Naive B cell (primary cell): ENCODE results near the gene PARG. TPM values are rescaled to one million over a fixed set of nuclear protein-coding genes. Genes with fewer than 3 reads are reported as not detected.
"Not testable (repeated sequence)": the region's sequence is repeated elsewhere in the genome, so short reads cannot be mapped to it uniquely, and the experiment has no call there.

Source experiments
- ATAC-seq, 2 donors: fragments of 150-1000 bp; cut with Tn5 transposase; 2 replicates each; pipeline ENCODE4 v1.10.0; 2021; ENCODE audit warnings: low read depth in 2 of 2, mild to moderate bottlenecking in 2 of 2, moderate library complexity in 2 of 2
- DNase-seq: peaks from one replicate; pipeline ENCODE4 v3.0.0; 2022
- H3K27ac Mint-ChIP-seq, 6 donors: one replicate each; pipeline ENCODE4 v1.8.0; 2020 to 2022; ENCODE audit warnings: mild to moderate bottlenecking in 6 of 6, mixed read lengths in 6 of 6, moderate library complexity in 5 of 6, inconsistent platforms in 2 of 6
- H3K27me3 Mint-ChIP-seq, 3 donors: one replicate each; pipeline ENCODE4 v1.8.0; 2021 to 2022; ENCODE audit warnings: mixed read lengths in 3 of 3, mild to moderate bottlenecking in 1 of 3
- H3K36me3 Mint-ChIP-seq, 2 donors: one replicate each; pipeline ENCODE4 v1.8.0; 2020 to 2022; ENCODE audit warnings: mixed read lengths in 2 of 2, inconsistent platforms in 1 of 2, mild to moderate bottlenecking in 1 of 2
- H3K4me1 Mint-ChIP-seq, 3 donors: one replicate each; pipeline ENCODE4 v1.8.0; 2020 to 2022; ENCODE audit warnings: mixed read lengths in 3 of 3, inconsistent platforms in 1 of 3, mild to moderate bottlenecking in 1 of 3, moderate library complexity in 1 of 3
- H3K4me3 Mint-ChIP-seq, 8 donors: one replicate each; pipeline ENCODE4 v1.8.0; 2020 to 2022; ENCODE audit warnings: mild to moderate bottlenecking in 8 of 8, mixed read lengths in 8 of 8, moderate library complexity in 8 of 8, inconsistent platforms in 2 of 8
- H3K9me3 Mint-ChIP-seq, 7 donors: one replicate each; pipeline ENCODE4 v1.8.0; 2020 to 2022; ENCODE audit warnings: mixed read lengths in 7 of 7, mild to moderate bottlenecking in 5 of 7, inconsistent platforms in 2 of 7, moderate library complexity in 1 of 7
- polyA plus RNA-seq, 6 donors: library from polyadenylated mRNA; unstranded; fragments of 300-500 nt; fragmentation: Illumina TruSeq; gene quantifications; one replicate each; pipeline ENCODE4 v1.2.3, GENCODE V29; 2021; ENCODE audit warnings: low read depth in 6 of 6

Gene PARG
- polyA plus RNA-seq, 6 donors from 2014 or later = 4.3 to 18.9 (median 10.8) TPM

DNA sequence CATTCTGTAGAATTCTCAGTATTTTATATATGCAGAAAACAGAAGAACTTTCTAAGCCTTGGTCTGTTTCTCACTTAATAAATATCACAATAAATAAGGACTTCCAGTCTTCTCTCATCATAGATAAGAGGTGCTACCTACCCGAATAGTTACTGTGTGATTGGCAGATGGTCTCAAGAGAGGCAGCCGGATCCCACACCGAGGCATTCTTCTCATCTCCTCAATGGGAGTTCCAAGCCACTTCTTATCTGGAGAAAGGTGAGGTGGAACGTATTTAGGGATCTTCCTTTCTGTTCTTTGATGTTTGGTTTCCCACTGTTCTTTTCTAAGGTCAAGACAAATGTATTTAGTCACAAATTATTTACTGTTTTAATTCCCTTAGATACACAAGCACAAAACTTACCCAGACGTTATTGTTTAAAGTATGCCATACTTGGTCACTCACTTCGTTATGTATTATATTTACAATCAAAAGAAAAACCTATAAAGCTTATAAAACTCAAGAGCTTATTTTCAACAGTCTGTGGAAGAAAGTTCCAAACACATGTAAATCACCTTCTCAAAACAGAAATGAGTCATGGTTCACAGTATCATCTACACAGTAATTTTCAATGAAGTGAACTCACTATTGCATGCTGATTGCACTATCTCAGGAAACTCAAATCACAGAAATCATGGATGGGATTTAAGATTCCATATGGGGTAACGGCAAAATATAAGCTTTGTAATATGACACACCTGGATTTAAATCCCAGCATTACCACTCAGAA lies 9.7 kb downstream of the PARG start:
- not testable (repeated sequence) for H3K36me3 Mint-ChIP-seq, ATAC-seq, H3K27me3 Mint-ChIP-seq, H3K4me3 Mint-ChIP-seq, H3K9me3 Mint-ChIP-seq, DNase-seq, H3K4me1 Mint-ChIP-seq, H3K27ac Mint-ChIP-seq

- H3K4me3 Mint-ChIP-seq, H3K27me3 Mint-ChIP-seq, H3K9me3 Mint-ChIP-seq, DNase-seq, H3K36me3 Mint-ChIP-seq, H3K27ac Mint-ChIP-seq, ATAC-seq, H3K4me1 Mint-ChIP-seq: not testable (repeated sequence)
These were observed 10.6 kb downstream of the PARG start for GRCh38 chr10:49931276-49931675.

DNA sequence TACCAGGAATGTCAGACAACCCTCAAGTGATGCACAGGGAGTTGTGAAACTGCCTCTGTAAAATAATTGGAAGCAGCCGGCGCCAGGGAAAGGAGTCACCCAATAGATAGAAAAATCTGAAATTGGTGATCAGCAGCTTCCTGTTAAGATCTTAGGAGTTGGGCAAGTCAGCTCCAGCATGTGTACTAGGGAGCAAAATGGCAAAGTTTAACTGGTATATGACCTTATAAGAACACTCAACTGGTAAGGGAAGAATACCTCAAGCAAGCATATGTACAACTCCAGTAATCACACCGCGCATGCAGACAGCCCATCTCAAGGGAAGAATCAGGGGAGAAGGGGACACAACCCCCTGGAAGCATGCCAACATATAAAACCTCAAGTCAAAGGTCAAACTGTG lies 18.3 kb downstream of the PARG start:
- H3K9me3 Mint-ChIP-seq, H3K4me1 Mint-ChIP-seq, H3K27me3 Mint-ChIP-seq, H3K36me3 Mint-ChIP-seq, H3K27ac Mint-ChIP-seq, H3K4me3 Mint-ChIP-seq, ATAC-seq, DNase-seq: not testable (repeated sequence)

- H3K4me3 Mint-ChIP-seq, ATAC-seq, H3K27ac Mint-ChIP-seq, H3K27me3 Mint-ChIP-seq, H3K9me3 Mint-ChIP-seq, H3K4me1 Mint-ChIP-seq, H3K36me3 Mint-ChIP-seq, DNase-seq: not testable (repeated sequence)
These were observed 19.8 kb downstream of the PARG start for GRCh38 chr10:49922041-49922440.

- ATAC-seq, H3K27ac Mint-ChIP-seq, H3K9me3 Mint-ChIP-seq, H3K27me3 Mint-ChIP-seq, H3K4me3 Mint-ChIP-seq, H3K36me3 Mint-ChIP-seq, H3K4me1 Mint-ChIP-seq, DNase-seq: not testable (repeated sequence)
These were observed 23.9 kb downstream of the PARG start for GRCh38 chr10:49917927-49918326.

DNA sequence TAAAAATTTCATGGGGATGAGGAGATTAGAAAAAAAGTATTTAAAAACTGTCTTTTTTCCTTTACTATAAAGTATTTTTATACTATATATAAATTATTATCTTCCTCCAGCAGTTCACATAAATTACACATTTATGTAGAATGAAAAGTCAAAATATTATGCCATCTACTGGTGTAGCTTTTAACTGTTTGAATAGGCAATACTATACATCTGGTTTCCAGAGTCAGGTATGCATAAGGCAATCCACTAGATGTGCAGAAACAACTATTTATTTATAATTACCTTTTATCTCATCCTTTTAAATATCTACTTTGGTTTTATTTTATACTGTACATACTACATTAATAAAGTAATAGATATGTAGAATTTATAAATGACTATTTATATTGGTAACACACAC lies 25.4 kb downstream of the PARG start:
- not testable (repeated sequence) for H3K4me1 Mint-ChIP-seq, DNase-seq, H3K27ac Mint-ChIP-seq, ATAC-seq, H3K9me3 Mint-ChIP-seq, H3K36me3 Mint-ChIP-seq, H3K4me3 Mint-ChIP-seq, H3K27me3 Mint-ChIP-seq

GRCh38 chr10:49910295-49910694 lies 31.5 kb downstream of the PARG start:
- H3K9me3 Mint-ChIP-seq, H3K36me3 Mint-ChIP-seq, H3K27me3 Mint-ChIP-seq: not testable (repeated sequence)

DNA sequence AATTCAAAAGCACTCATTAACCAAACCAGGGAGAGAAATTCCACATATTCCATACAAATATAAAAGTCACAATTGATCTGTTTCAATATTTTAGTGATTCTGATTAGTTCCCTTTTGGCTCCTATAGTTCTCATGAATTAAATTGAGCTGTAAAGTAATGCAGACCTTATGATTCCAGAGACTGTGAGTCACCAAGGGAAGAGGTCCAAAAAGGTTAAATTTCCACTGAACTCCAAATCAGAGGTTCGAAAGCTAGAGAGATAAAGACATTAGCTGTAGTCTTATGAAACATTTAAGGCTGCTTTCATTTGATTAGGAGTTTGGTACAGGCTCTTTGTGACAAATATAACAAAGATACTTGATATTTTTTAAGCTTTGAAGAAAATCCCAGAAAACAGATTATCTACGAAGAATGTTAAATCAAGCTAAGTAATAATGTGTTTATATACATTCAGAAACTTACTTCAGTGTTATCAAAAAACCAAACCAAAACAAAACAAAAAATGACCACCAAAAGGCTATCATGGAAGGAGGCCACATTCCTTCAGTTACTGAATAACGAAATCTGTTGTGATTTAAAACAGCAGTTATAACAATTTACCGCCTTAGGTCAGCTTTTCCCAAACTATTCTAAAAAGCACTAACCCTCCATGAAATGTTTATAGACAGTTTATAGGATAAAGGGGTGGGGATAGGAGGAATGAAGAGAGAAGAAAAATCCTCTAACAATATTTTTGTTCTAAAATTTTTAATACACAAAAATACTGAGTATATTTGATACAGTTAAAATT lies 33.3 kb downstream of the PARG start:
- ATAC-seq, H3K4me3 Mint-ChIP-seq, DNase-seq, H3K36me3 Mint-ChIP-seq, H3K9me3 Mint-ChIP-seq, H3K27me3 Mint-ChIP-seq, H3K4me1 Mint-ChIP-seq, H3K27ac Mint-ChIP-seq: not testable (repeated sequence)

More at GRCh38 chr10:49910295-49910694, 31.5 kb downstream of the PARG start:
- H3K4me1 Mint-ChIP-seq, ATAC-seq, H3K27ac Mint-ChIP-seq, DNase-seq, H3K4me3 Mint-ChIP-seq: not testable (repeated sequence)

- Mint-ChIP-seq H3K36me3 (peaks cover 0 to 10% of the 10 kb centered on the region in 2 donors), H3K27ac (peak overlapping the region in 1 of 6 donors; percentile 87)
- not testable (repeated sequence) for H3K4me1 Mint-ChIP-seq, H3K27me3 Mint-ChIP-seq, ATAC-seq, H3K9me3 Mint-ChIP-seq, H3K4me3 Mint-ChIP-seq, DNase-seq
These were observed 38.0 kb downstream of the PARG start for GRCh38 chr10:49903829-49904228.

GRCh38 chr10:49900406-49900805 lies 41.4 kb downstream of the PARG start:
- not testable (repeated sequence) for H3K27ac Mint-ChIP-seq, H3K27me3 Mint-ChIP-seq, H3K4me1 Mint-ChIP-seq, H3K9me3 Mint-ChIP-seq, ATAC-seq, DNase-seq, H3K4me3 Mint-ChIP-seq
- peaks cover 10 to 19% of the 10 kb centered on the region in 2 donors for H3K36me3 Mint-ChIP-seq

- H3K4me1 Mint-ChIP-seq, H3K27ac Mint-ChIP-seq, ATAC-seq, DNase-seq, H3K27me3 Mint-ChIP-seq, H3K9me3 Mint-ChIP-seq, H3K4me3 Mint-ChIP-seq: not testable (repeated sequence)
- H3K36me3 Mint-ChIP-seq = peaks cover 11 to 19% of the 10 kb centered on the region in 2 donors
These were observed 41.8 kb downstream of the PARG start for GRCh38 chr10:49899999-49900398.

DNA sequence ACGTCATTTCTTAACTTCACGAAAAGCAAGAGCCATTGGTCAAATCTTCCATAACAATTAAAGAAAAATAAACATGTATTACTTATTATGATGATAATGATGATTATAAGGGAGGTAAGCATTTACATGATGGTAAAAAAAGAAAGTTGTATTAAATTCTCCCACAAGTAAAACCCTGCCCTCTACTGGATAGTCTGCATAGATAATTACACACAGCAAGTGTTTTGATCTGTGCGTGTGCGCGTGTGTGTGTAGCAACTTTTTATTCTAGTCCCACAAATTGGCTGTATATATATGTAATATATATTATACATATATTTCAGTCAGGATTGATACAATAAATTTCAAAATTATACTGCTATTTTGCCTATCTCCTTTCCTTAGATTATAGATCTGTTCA lies 51.8 kb downstream of the PARG start:
- not testable (repeated sequence) for DNase-seq, H3K9me3 Mint-ChIP-seq, H3K27me3 Mint-ChIP-seq, H3K4me3 Mint-ChIP-seq, ATAC-seq, H3K36me3 Mint-ChIP-seq, H3K4me1 Mint-ChIP-seq
- peak overlapping the region in 1 of 6 donors; percentile 69 for H3K27ac Mint-ChIP-seq

DNA sequence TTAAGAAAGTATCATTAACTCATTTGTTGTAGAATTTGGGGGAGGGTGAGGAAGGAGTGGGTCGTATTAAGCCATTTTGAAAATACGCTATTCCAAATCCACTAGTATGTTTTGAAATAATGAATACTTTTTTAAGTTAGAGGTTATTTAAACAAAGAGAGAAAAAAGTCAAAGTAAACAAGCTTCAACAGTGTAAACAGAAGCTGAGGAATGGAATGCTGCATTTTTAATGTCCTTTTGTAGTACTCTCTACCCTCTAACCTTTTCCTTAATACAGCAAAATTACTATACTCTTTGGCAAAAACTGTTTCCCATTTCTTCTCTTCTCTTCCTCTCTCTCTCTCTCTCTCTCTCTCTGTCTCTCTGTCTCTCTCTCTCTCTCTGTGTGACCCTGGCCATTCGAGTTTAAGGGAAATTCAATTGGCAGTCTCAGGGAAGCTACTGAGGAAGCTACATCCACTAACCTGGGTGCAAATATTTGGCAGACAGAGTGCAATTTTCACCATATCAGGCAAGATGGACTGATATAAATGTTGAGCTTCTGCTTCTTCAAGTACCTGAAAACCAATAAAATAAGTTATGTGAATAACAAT lies 57.0 kb downstream of the PARG start:
- ATAC-seq, H3K4me3 Mint-ChIP-seq, H3K27me3 Mint-ChIP-seq, H3K36me3 Mint-ChIP-seq, DNase-seq, H3K4me1 Mint-ChIP-seq, H3K9me3 Mint-ChIP-seq: not testable (repeated sequence)
- H3K27ac Mint-ChIP-seq = peak overlapping the region in 1 of 6 donors; percentile 10

DNA sequence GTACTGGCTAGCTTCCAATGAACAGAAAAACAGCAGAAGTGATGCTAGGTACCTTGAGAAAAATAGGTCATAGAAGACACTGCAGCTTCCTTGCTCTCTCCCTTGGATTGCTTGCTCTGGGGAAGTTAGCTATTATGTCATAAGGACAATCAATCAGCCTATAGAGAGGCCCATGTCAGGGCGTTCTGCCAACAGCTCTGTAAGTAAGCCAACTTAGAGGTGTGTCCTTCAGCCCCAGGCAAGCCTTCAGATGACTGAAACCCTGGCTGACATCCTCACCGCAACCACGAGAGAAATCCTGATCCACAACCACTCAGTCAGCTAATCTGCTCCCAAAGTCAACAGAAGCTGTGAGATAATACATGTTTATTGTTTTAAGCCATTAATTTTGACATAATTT lies 58.0 kb downstream of the PARG start:
- not testable (repeated sequence) for H3K27me3 Mint-ChIP-seq, H3K27ac Mint-ChIP-seq, H3K9me3 Mint-ChIP-seq, ATAC-seq, H3K36me3 Mint-ChIP-seq, DNase-seq, H3K4me1 Mint-ChIP-seq, H3K4me3 Mint-ChIP-seq
